ENCODE data around the gene S100A9.

The S100A9 gene

DNA sequence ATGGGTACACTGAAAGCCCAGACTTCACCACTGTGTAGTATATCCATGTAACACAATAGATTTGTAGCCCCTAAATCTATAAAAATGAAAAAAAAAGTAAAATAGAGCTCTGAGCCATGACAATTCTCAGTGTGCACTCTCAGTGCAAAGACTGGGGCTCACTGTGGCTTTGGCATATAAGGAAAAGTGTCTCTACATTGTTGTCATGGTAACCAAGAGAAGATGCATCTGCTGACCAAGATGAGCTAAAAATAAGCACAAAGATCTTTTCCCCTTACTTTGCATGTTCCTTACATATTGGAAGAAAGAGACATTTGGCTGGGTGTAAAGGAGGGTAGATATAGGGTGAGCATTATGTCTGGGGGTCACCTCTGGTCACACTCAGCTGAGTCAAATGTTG lies 21.0 kb upstream of the S100A9 start:
- Histone ChIP-seq H3K9me3 (ENCODE audit: control insufficient read depth, low read length) (no peaks in the 10 kb centered on the region), H3K27me3 (ENCODE audit: control insufficient read depth, insufficient read depth, low read length) (peaks cover 5% of the 10 kb centered on the region), H3K36me3 (ENCODE audit: control insufficient read depth, insufficient read depth, low read length) (no peaks in the 10 kb centered on the region), H3K9ac (ENCODE audit: low read length) (no peak overlapping the region), H3K4me1 (ENCODE audit: control insufficient read depth, insufficient read depth, low read length) (no peaks in the 10 kb centered on the region), H3K4me3 (ENCODE audit: low read length) (no peak overlapping the region)

DNA sequence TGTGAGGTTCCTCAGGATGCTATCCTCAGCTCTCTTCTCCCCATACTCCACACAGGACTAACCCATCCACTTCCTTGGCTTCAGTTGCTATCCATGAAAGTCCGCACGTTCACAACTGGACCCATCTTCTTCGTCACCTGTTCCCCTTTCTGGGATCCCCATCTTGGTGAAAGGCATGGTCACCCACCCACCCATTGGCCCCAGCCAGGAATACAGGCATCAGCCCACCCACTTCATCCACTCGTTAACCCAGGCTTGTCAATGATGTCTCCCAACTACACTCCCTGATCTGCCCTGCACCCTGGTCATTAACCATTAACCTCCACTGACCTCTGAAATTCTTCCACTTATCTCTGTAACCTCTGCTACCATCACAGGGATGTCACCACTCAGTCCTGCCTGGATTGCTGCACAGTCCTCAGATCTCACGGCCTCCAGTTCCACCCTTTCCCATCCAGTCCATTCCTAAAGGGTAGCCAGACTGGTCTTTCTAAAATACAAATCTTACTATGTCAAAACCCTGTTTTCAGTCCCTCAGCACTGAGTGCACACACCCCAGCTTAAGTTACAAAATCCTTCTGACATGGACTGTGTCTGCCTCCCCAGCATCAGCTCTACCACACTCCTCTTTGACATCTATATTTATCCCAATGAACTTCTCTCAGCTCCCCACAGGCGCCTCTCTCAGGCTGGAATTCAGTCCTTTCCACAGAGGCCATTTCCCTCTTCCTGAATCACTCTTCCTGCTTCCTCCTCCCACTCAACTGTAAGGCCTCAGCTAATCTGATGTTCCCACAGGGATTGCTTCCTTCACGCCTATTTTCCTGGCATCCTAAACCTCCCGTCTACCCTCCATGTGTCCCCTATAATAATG lies 19.4 kb upstream of the S100A9 start:
- no peak overlapping the region for H3K9ac ChIP-seq (ENCODE audit: low read length)
- no peak overlapping the region for H3K4me3 ChIP-seq (ENCODE audit: low read length)
- H3K4me1 ChIP-seq (ENCODE audit: control insufficient read depth, insufficient read depth, low read length): no peaks in the 10 kb centered on the region
- H3K27me3 ChIP-seq (ENCODE audit: control insufficient read depth, insufficient read depth, low read length): peaks cover 5% of the 10 kb centered on the region
- H3K9me3 ChIP-seq (ENCODE audit: control insufficient read depth, low read length): no peaks in the 10 kb centered on the region
- no peaks in the 10 kb centered on the region for H3K36me3 ChIP-seq (ENCODE audit: control insufficient read depth, insufficient read depth, low read length)

DNA sequence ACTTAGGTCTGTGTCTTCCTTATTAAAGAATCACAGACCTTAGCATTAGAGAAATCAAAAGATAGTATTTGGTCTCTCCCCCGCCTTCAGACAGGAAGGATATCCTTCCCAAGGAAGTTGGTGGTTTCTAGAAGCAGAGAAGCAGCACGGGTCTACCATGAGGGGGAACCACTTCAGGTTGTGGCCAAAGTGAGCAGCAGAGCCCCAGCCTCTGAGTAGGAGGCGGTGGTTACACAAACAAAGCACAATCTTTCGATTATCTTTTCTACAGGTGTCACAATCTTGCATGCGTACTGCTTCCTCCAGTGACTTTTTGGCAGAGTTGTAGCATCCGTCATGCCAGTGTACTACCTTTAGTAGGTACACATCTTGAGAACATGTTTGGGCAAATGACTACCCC lies 17.9 kb upstream of the S100A9 start:
- Histone ChIP-seq H3K9ac (ENCODE audit: low read length) (no peak overlapping the region), H3K9me3 (ENCODE audit: control insufficient read depth, low read length) (no peaks in the 10 kb centered on the region), H3K4me1 (ENCODE audit: control insufficient read depth, insufficient read depth, low read length) (no peaks in the 10 kb centered on the region), H3K27me3 (ENCODE audit: control insufficient read depth, insufficient read depth, low read length) (peaks cover 5% of the 10 kb centered on the region), H3K4me3 (ENCODE audit: low read length) (no peak overlapping the region), H3K36me3 (ENCODE audit: control insufficient read depth, insufficient read depth, low read length) (no peaks in the 10 kb centered on the region)

DNA sequence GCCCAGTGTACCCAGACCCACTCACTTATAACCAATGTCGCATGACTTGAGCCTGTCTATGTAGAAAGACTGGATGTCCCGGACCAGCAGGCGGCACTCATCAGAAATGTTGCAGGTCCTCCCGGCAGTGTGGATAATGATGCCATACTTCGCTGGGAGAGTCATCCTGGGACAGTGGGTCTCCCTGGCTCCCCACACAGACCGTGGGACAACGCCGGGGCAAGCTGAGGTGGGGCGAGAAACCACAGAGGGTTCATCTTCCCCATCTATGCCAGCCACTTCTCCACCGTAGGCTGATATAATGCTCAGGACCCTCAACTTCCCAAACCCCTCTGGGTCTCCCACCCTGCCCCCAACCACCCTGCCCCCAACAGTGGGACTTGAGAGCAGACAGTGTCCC lies 17.3 kb upstream of the S100A9 start:
- no peaks in the 10 kb centered on the region for H3K4me1 ChIP-seq (ENCODE audit: control insufficient read depth, insufficient read depth, low read length)
- H3K9ac ChIP-seq (ENCODE audit: low read length): no peak overlapping the region
- H3K4me3 ChIP-seq (ENCODE audit: low read length): no peak overlapping the region
- H3K27me3 ChIP-seq (ENCODE audit: control insufficient read depth, insufficient read depth, low read length): peaks cover 5% of the 10 kb centered on the region
- H3K9me3 ChIP-seq (ENCODE audit: control insufficient read depth, low read length): no peaks in the 10 kb centered on the region
- no peaks in the 10 kb centered on the region for H3K36me3 ChIP-seq (ENCODE audit: control insufficient read depth, insufficient read depth, low read length)

DNA sequence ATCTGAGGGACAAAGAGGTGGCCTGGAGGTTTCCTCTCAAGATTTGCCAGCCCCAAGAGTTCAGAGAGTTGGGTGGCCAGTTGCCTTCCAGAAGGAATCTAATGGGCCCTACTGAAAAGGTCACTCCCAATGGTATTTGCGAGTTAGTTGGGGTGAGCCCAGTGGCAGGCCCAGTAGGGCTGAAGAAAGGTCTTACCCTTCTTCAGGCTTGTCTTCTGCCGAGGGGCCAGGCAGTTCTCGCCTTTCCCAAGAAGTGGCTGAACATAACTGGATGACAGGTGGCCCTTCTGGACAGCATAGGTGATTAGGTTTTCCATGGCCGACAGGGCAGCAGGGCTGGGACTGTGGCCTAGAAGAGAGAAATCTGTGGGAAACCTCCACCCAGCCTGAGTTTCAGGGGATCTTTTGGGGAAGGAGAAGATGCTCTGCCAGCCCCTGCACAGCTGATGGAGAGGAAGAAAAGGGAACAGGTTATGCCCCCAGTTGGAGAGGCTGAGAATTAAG lies 16.2 kb upstream of the S100A9 start:
- Histone ChIP-seq H3K36me3 (ENCODE audit: control insufficient read depth, insufficient read depth, low read length) (no peaks in the 10 kb centered on the region), H3K4me3 (ENCODE audit: low read length) (no peak overlapping the region), H3K4me1 (ENCODE audit: control insufficient read depth, insufficient read depth, low read length) (no peaks in the 10 kb centered on the region), H3K9ac (ENCODE audit: low read length) (no peak overlapping the region), H3K27me3 (ENCODE audit: control insufficient read depth, insufficient read depth, low read length) (peaks cover 4% of the 10 kb centered on the region), H3K9me3 (ENCODE audit: control insufficient read depth, low read length) (no peaks in the 10 kb centered on the region)

DNA sequence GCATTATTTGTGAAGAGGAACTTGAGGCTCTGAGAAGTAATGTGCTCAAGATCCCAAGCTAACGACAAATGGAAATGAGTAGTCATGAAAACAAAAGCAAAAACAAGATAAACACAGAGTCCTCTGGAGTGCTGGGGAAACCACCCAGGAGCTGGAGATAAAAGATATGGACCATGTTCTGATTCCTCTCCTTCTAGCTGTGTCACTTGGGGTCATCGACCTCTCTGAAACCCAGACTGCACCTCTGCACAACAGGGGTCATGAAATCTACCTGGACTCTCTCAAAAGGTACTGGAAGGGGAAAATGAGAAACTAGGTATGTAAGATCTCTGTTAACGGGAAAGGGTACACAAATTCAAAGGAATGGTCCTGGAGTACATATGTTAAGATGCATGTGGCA lies 15.5 kb upstream of the S100A9 start:
- Histone ChIP-seq H3K27me3 (ENCODE audit: control insufficient read depth, insufficient read depth, low read length) (no peaks in the 10 kb centered on the region), H3K36me3 (ENCODE audit: control insufficient read depth, insufficient read depth, low read length) (no peaks in the 10 kb centered on the region), H3K4me1 (ENCODE audit: control insufficient read depth, insufficient read depth, low read length) (no peaks in the 10 kb centered on the region), H3K9ac (ENCODE audit: low read length) (no peak overlapping the region), H3K4me3 (ENCODE audit: low read length) (no peak overlapping the region), H3K9me3 (ENCODE audit: control insufficient read depth, low read length) (no peaks in the 10 kb centered on the region)

DNA sequence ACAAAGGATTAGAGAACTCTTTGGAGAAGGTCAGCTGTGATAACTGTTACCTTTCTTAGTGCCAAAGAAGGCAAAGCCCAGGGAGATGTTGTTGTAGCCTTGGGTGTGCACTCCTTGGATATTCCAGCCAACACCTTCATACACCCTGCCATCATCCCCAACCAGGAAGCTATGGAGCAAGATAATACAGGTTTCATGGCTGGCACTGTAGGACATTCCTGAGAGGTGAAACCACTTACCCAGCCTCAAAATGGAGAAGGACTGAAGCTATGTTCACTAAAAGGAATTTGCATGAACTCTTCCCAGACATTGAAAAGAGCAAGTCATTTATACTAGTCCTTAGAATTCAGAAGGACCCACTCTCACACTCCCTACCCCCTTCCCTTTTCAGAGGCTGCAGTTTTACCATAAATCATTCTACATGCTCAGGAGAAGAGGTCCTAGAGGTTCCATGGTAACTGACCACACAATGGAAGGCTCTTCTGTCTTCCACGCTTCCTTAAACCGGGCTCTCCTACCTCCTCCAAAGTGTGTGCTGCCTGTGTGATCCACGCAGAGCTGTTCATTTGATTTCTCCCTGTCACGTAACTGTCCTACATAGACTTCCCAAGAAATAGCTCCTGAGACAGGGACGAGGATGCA lies 14.5 kb upstream of the S100A9 start:
- Histone ChIP-seq H3K4me3 (ENCODE audit: low read length) (no peak overlapping the region), H3K36me3 (ENCODE audit: control insufficient read depth, insufficient read depth, low read length) (no peaks in the 10 kb centered on the region), H3K9me3 (ENCODE audit: control insufficient read depth, low read length) (no peaks in the 10 kb centered on the region), H3K27me3 (ENCODE audit: control insufficient read depth, insufficient read depth, low read length) (no peaks in the 10 kb centered on the region), H3K9ac (ENCODE audit: low read length) (no peak overlapping the region), H3K4me1 (ENCODE audit: control insufficient read depth, insufficient read depth, low read length) (no peaks in the 10 kb centered on the region)

DNA sequence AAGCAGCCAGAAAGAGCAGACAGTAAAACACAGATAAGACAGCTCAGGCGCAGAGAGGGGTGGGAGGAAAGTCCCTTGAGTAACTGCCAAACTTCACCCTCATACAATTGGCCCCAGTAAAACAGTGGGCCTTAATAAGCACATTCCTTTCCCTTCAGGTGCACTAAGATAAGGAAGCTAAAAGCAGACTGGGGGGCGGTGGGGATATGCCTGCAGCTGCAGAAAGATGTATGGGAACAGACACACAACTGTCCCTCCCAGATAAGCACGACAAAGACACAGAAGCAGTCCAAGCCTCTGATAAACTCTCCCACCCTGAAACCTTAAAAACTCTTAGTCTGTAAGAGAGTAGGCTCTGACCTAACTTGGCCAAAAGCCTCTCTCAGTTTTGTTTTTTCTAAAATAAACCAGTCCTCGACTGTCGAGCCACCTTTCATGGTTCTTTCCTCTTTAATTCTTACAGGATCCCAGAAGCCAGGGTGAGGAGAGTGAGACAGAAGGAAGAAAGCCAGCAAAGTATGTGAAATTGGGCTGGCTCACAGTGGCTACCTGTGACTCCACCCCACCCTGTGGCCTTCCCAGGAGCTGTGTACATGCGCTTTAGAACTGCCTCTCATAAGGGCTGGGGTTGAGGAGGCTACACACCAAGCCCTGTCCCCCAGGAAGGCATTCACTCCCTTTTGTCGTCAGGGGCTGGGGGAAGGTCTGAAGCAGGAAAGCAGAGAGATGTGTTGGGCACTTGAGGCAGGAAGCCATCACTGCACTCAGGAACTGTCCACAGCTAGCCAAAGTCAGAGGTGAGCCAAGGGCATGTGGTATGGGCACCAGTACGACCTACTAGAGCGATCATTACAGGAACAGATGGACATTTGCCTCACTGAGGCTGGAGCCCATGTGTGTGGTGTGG lies 13.6 kb upstream of the S100A9 start:
- H3K27me3 ChIP-seq (ENCODE audit: control insufficient read depth, insufficient read depth, low read length): no peaks in the 10 kb centered on the region
- H3K4me3 ChIP-seq (ENCODE audit: low read length): no peak overlapping the region
- no peak overlapping the region for H3K9ac ChIP-seq (ENCODE audit: low read length)
- no peaks in the 10 kb centered on the region for H3K9me3 ChIP-seq (ENCODE audit: control insufficient read depth, low read length)
- no peaks in the 10 kb centered on the region for H3K4me1 ChIP-seq (ENCODE audit: control insufficient read depth, insufficient read depth, low read length)
- no peaks in the 10 kb centered on the region for H3K36me3 ChIP-seq (ENCODE audit: control insufficient read depth, insufficient read depth, low read length)

DNA sequence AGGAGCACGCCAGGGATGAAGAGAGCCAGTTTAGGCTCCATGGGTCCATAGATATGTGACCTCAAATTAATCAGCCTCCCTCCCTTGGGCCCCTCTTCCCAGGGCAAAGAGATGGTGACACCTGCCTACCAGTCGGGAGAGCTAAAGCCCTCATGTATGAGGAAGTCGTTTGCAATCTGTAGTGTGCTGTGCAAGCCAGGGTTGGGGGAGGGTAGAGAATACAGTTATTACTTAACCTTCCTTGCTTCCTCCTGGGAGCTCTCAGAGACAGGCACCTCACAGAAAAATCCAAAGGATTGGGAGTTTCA lies 13.0 kb upstream of the S100A9 start:
- no peaks in the 10 kb centered on the region for H3K4me1 ChIP-seq (ENCODE audit: control insufficient read depth, insufficient read depth, low read length)
- H3K36me3 ChIP-seq (ENCODE audit: control insufficient read depth, insufficient read depth, low read length): no peaks in the 10 kb centered on the region
- H3K9ac ChIP-seq (ENCODE audit: low read length): no peak overlapping the region
- no peak overlapping the region for H3K4me3 ChIP-seq (ENCODE audit: low read length)
- no peaks in the 10 kb centered on the region for H3K9me3 ChIP-seq (ENCODE audit: control insufficient read depth, low read length)
- no peaks in the 10 kb centered on the region for H3K27me3 ChIP-seq (ENCODE audit: control insufficient read depth, insufficient read depth, low read length)

DNA sequence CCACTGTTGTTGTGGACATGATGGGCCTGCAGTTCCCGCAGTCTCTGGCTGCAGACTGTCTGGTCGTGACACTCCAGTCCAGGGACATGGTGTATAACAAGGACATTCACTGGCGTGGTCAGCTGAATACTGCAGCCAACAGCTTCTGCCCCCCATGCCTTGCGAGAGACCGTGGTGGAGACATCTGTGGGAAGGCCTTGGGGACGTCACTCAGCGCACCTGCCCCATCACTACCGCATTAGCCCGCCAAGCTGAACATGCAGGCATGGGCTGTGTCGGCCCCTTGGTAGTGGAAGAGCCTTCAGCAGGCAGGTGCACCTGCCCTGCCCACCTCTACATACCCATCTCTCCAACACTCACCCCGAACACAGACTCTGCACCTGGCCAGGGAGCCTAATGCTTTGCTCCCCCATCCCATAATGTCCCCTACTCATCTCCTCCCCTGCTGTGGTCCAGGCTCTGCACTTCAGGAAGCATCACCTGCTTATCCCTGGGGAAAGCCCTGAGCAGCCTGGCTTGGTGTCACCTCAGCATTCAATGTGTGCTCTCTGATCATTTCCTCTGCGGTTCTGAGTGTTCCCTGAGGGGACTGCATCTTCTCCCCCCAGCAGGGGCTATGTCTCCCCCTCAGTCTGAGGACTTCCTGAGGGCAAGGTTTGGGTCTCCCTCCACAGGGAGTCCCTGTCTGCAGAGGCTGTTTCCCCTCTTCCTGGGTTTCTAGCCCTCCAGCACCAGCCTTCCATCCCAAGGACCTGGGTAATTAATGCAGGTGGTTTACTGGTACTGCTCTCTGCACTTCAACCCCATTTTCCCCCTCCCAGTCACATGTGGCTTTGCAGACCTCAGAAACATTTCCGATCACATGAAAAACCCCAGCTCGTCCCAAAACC lies 12.2 kb upstream of the S100A9 start:
- Histone ChIP-seq H3K36me3 (ENCODE audit: control insufficient read depth, insufficient read depth, low read length) (no peaks in the 10 kb centered on the region), H3K9me3 (ENCODE audit: control insufficient read depth, low read length) (no peaks in the 10 kb centered on the region), H3K9ac (ENCODE audit: low read length) (no peak overlapping the region), H3K27me3 (ENCODE audit: control insufficient read depth, insufficient read depth, low read length) (no peaks in the 10 kb centered on the region), H3K4me1 (ENCODE audit: control insufficient read depth, insufficient read depth, low read length) (no peaks in the 10 kb centered on the region), H3K4me3 (ENCODE audit: low read length) (no peak overlapping the region)

DNA sequence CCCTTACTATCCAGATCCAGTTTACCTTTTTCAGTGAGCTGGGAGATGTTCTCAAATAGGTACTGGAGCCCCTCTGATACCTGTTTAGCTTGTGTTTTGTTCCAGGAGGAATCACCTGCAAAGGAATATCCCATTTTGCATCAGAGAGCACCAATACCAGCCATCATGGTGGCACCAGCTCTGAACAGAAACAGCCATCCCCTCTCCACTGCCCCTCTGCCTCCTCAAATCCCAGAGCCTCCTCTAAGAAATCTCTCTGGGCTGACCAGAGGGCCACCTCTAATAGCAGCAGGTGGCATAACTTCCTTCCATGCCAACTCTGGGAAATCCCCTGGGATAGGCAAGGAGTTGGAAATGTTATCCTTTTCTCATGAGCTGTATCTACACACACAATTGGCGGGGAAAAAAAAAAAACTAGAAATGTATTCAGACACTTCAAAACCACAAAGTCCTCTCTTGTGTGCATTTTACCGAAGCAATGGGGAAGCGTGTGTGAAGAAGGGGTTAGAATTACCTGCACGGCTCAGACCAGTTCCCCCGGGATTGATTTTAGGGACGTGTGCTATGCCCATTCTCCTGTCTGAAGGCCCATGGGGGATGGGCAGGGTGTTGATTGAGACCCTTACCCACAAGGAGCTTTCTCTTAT lies 11.5 kb upstream of the S100A9 start:
- H3K9ac ChIP-seq (ENCODE audit: low read length): no peak overlapping the region
- no peak overlapping the region for H3K4me3 ChIP-seq (ENCODE audit: low read length)
- no peaks in the 10 kb centered on the region for H3K4me1 ChIP-seq (ENCODE audit: control insufficient read depth, insufficient read depth, low read length)
- no peaks in the 10 kb centered on the region for H3K9me3 ChIP-seq (ENCODE audit: control insufficient read depth, low read length)
- H3K36me3 ChIP-seq (ENCODE audit: control insufficient read depth, insufficient read depth, low read length): no peaks in the 10 kb centered on the region
- H3K27me3 ChIP-seq (ENCODE audit: control insufficient read depth, insufficient read depth, low read length): no peaks in the 10 kb centered on the region

Data from mucosa of stomach (tissue), 1 donor.